ENCODE data around the gene CACNA2D4.

Gene CACNA2D4

GRCh38 chr12:1869145-1869544 lies 49.3 kb downstream of the CACNA2D4 start:
- DNase-seq = no peak

GRCh38 chr12:1865284-1865866 lies 53.1 kb downstream of the CACNA2D4 start:
- no peak for DNase-seq

GRCh38 chr12:1864867-1865266 lies 53.6 kb downstream of the CACNA2D4 start:
- DNase-seq = no peak

GRCh38 chr12:1864456-1864855 lies 54.0 kb downstream of the CACNA2D4 start:
- no peak for DNase-seq

GRCh38 chr12:1863823-1864222 lies 54.6 kb downstream of the CACNA2D4 start:
- DNase-seq = no peak

- DNase-seq = no peak
These were observed 55.5 kb downstream of the CACNA2D4 start for GRCh38 chr12:1862973-1863372.

- DNase-seq = no peak
These were observed 58.8 kb downstream of the CACNA2D4 start for GRCh38 chr12:1859643-1860042.

GRCh38 chr12:1858456-1858855 lies 60.0 kb downstream of the CACNA2D4 start:
- no peak for DNase-seq

GRCh38 chr12:1857821-1858220 lies 60.6 kb downstream of the CACNA2D4 start:
- no peak for DNase-seq

GRCh38 chr12:1857086-1857485 lies 61.4 kb downstream of the CACNA2D4 start:
- no peak for DNase-seq

- no peak for DNase-seq
These were observed 63.2 kb downstream of the CACNA2D4 start for GRCh38 chr12:1855241-1855640.

- no peak for DNase-seq
These were observed 64.7 kb downstream of the CACNA2D4 start for GRCh38 chr12:1853716-1854115.

GRCh38 chr12:1852076-1852475 lies 66.4 kb downstream of the CACNA2D4 start:
- no peak for DNase-seq

- DNase-seq = no peak
These were observed 67.2 kb downstream of the CACNA2D4 start for GRCh38 chr12:1851151-1851701.

- no peak for DNase-seq
These were observed 69.7 kb downstream of the CACNA2D4 start for GRCh38 chr12:1848745-1849144.

- no peak for DNase-seq
These were observed 70.3 kb downstream of the CACNA2D4 start for GRCh38 chr12:1848146-1848545.

- no peak for DNase-seq
These were observed 71.0 kb downstream of the CACNA2D4 start for GRCh38 chr12:1847411-1847810.

GRCh38 chr12:1846421-1847405 lies 71.7 kb downstream of the CACNA2D4 start:
- no peak for DNase-seq

- no peak for DNase-seq
These were observed 72.6 kb downstream of the CACNA2D4 start for GRCh38 chr12:1845886-1846285.

- no peak for DNase-seq
These were observed 73.0 kb downstream of the CACNA2D4 start for GRCh38 chr12:1845427-1845826.

- no peak for DNase-seq
These were observed 73.6 kb downstream of the CACNA2D4 start for GRCh38 chr12:1844661-1845409.

GRCh38 chr12:1844223-1844622 lies 74.2 kb downstream of the CACNA2D4 start:
- no peak for DNase-seq

- DNase-seq = no peak
These were observed 74.8 kb downstream of the CACNA2D4 start for GRCh38 chr12:1843641-1844005.
